ENCODE data around the gene PLPPR3.

Gene PLPPR3

GRCh38 chr19:807627-808422 lies 13.9 kb downstream of the PLPPR3 start:
- no peak for TF ChIP-seq CTCF (IDR thresholded peaks at IDR 0.05; ENCODE audit: control extremely low read depth, extremely low read depth, low read depth, missing control alignments)
- DNase-seq (ENCODE audit: extremely low spot score): no peak
- POLR2A ChIA-PET: interaction anchor here (1.0 kb wide), 1 partner anchor 99 kb away, joined by 3 read pairs; no protein-coding TSS in a partner anchor
- CTCF ChIA-PET: no interaction called here

GRCh38 chr19:806815-807421 lies 14.8 kb downstream of the PLPPR3 start:
- CTCF ChIA-PET: no interaction called here
- POLR2A ChIA-PET: no interaction called here
- no peak for DNase-seq (ENCODE audit: extremely low spot score)

GRCh38 chr19:805600-806550 lies 15.9 kb downstream of the PLPPR3 start:
- no peak for DNase-seq (ENCODE audit: extremely low spot score)
- TF ChIP-seq CTCF (IDR thresholded peaks at IDR 0.05; ENCODE audit: control extremely low read depth, extremely low read depth, low read depth, missing control alignments): no peak
- ChIA-PET POLR2A (no interaction called here), CTCF (no interaction called here)

More at GRCh38 chr19:806815-807421, 14.8 kb downstream of the PLPPR3 start:
- TF ChIP-seq CTCF (IDR thresholded peaks at IDR 0.05; ENCODE audit: control extremely low read depth, extremely low read depth, low read depth, missing control alignments): no peak

- no peak for TF ChIP-seq CTCF (IDR thresholded peaks at IDR 0.05; ENCODE audit: control extremely low read depth, extremely low read depth, low read depth, missing control alignments)
- ChIA-PET POLR2A (no interaction called here), CTCF (no interaction called here)
- no peak for DNase-seq (ENCODE audit: extremely low spot score)
Observed at GRCh38 chr19:805166-805551, 16.6 kb downstream of the PLPPR3 start.

- no peak for TF ChIP-seq CTCF (IDR thresholded peaks at IDR 0.05; ENCODE audit: control extremely low read depth, extremely low read depth, low read depth, missing control alignments)
- no peak for DNase-seq (ENCODE audit: extremely low spot score)
- POLR2A ChIA-PET: no interaction called here
- CTCF ChIA-PET: no interaction called here
Observed at GRCh38 chr19:804419-805165, 17.2 kb downstream of the PLPPR3 start.
